Measurements from ENCODE around the gene PIK3CD. TPM values are rescaled to one million over a fixed set of nuclear protein-coding genes. Genes with fewer than 3 reads are reported as not detected.
A peak's percentile ranks its signal among the peaks of the same experiment; 100 is the strongest.

Gene PIK3CD
- total and polyA plus RNA-seq, 2 of the 8 experiments (the other 6 are each of a cell fraction or from before 2014, with no cell fraction given), result 20.6 to 24.1 TPM

DNA sequence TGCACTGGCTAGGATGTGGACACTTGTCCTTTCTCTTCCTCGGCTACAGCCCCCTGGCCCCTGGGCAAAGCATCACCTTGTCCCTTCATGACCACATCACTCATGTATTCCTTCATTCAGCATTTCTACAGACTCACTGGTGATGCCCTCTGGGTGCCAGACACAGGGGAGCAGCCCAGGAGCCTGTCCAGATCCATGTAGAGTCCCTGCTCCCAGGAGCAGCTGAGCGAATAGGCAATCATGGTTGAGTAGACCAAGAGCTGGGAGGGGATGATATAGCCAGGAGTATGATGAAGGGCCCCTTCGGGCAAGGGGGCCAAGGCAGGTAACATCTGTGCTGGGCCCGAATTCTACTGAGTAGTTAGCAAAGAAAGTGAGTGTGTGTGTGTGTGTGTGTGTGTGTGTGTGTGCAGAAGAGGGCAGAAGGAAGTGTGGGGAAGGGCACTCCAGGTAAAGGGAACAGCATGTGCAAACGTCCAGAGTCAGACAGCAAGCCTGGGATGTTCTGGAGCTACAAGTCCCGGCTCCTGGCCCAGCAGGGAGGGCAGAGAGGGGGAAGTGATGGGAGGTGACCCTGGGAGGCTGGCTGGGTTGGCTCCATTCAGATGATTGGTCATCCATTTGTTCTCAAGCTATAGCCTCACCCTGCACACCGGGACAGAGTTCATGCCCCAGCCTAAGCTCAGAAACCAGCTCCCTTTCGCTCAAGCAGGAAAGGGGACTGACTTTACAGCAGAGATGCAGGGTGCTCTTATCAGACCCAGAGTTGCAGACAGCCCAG lies 21.0 kb upstream of the PIK3CD start:
- H3K79me1 ChIP-seq (ENCODE audit: low read depth, low read length), result no peaks in the 10 kb centered on the region
- DNase-seq (ENCODE audit: low read depth in 1 of 2, low spot score in 2 of 2) (no peak), FAIRE-seq (no peak)
- H2BK12ac ChIP-seq (ENCODE audit: low read depth, low read length), result no peak overlapping the region
- H3K4me2 ChIP-seq (ENCODE audit: insufficient read depth in 1 of 2, low read depth in 2 of 2, low read length in 2 of 2), result no peak overlapping the region
- H2BK120ac ChIP-seq (replicated peaks; ENCODE audit: low read depth, low read length), result no peak overlapping the region
- H3K56ac ChIP-seq (replicated peaks; ENCODE audit: insufficient read length, low read depth, low read length), result no peak overlapping the region
- no peak overlapping the region for H3K23ac ChIP-seq (ENCODE audit: insufficient read length)
- no peak overlapping the region for H2AK5ac ChIP-seq (ENCODE audit: low read depth, low read length)
- no peaks in the 10 kb centered on the region for H3K36me3 ChIP-seq (ENCODE audit: control insufficient read depth in 2 of 4, insufficient read depth in 4 of 4, low read length in 3 of 4)
- no peak overlapping the region for H3K18ac ChIP-seq (ENCODE audit: extremely low read depth, low read length)
- H3K4ac ChIP-seq (replicated peaks; ENCODE audit: insufficient read length, low read depth, low read length), result peak overlapping the region; percentile 53
- POLR2A ChIA-PET (ENCODE audit: partially characterized antibody), result interaction anchor here (1.1 kb wide), 1 partner anchor 59 kb away, joined by 3 read pairs; no protein-coding TSS in a partner anchor
- CTCF ChIA-PET (ENCODE audit: partially characterized antibody), result interaction anchor here (0.5 to 7.7 kb wide), 16 partner anchors 9 to 544 kb away, joined by 3 to 77 read pairs (median 4); no protein-coding TSS in a partner anchor
- H3K27ac ChIP-seq (ENCODE audit: low read depth, low read length), result no peak overlapping the region
- H3K4me3 ChIP-seq (ENCODE audit: extremely low read depth in 1 of 4, insufficient read depth in 2 of 4, low read depth in 3 of 4, low read length in 4 of 4), result no peak overlapping the region
- H4K8ac ChIP-seq (ENCODE audit: extremely low read depth, insufficient read depth, low read length), result no peak overlapping the region
- no peak overlapping the region; the same call in 1 of the 2 replicates for H2BK15ac ChIP-seq (ENCODE audit: low read length)
- no peak overlapping the region for H2BK5ac ChIP-seq (ENCODE audit: low read depth, low read length)
- no peak overlapping the region for H3K9ac ChIP-seq (replicated peaks in 1 of 4; ENCODE audit: extremely low read depth in 1 of 4, low read depth in 3 of 4, low read length in 3 of 4)
- H2BK20ac ChIP-seq (ENCODE audit: low read length), result 0 out of 2 replicates have a peak overlapping the region, but pooled peaks have one; percentile 9
- 92% methylated on average over 8 of the region's 8 CpGs; no CpG with 5 or more reads in 1 of the 2 experiments for whole genome bisulfite sequencing, 2 experiments (ENCODE audit: extremely low coverage in 1 of 2, insufficient coverage in 1 of 2, insufficient read length in 1 of 2, insufficient replicate concordance in 2 of 2, low coverage in 1 of 2, low lambda C conversion rate in 2 of 2, missing lambda C conversion rate in 1 of 2)
- H3K4me1 ChIP-seq (replicated peaks in 1 of 4; ENCODE audit: control insufficient read depth in 3 of 4, insufficient read depth in 4 of 4, low read length in 3 of 4), result peaks cover 0 to 10% (median 8%) of the 10 kb centered on the region in 4 experiments; a peak in 5 of 7 replicates
- H2AFZ ChIP-seq (ENCODE audit: low read length), result no peak overlapping the region
- H3K27me3 ChIP-seq (replicated peaks in 1 of 4; ENCODE audit: control insufficient read depth in 3 of 4, extremely low read depth in 1 of 4, insufficient read depth in 3 of 4, low read length in 3 of 4), result peaks cover 0 to 8% (median 0%) of the 10 kb centered on the region in 4 experiments; a peak in 2 of 7 replicates
- H3K23me2 ChIP-seq (ENCODE audit: low read depth, low read length), result no peaks in the 10 kb centered on the region
- no peaks in the 10 kb centered on the region for H4K20me1 ChIP-seq (replicated peaks in 1 of 2; ENCODE audit: control insufficient read depth in 1 of 2, insufficient read depth in 2 of 2, low read length in 2 of 2)
- H4K5ac ChIP-seq (ENCODE audit: insufficient read length, low read depth, low read length), result no peak overlapping the region
- no peak for TF ChIP-seq SIN3A (conservative IDR thresholded peaks at IDR 0.05 in 1 of 2, IDR thresholded peaks at IDR 0.05 in 1 of 2; ENCODE audit: low read depth in 1 of 2, low read length in 2 of 2)
- H4K91ac ChIP-seq (replicated peaks; ENCODE audit: insufficient read length, low read length), result peak overlapping the region; percentile 8
- H3K9me3 ChIP-seq (ENCODE audit: insufficient read depth in 2 of 2, low read depth in 1 of 2, low read length in 1 of 2), result no peaks in the 10 kb centered on the region
- H3K79me2 ChIP-seq (ENCODE audit: control insufficient read depth in 1 of 2, insufficient read depth in 2 of 2, low read length in 2 of 2), result no peaks in the 10 kb centered on the region
- no peak overlapping the region for H3K14ac ChIP-seq (ENCODE audit: insufficient read length)

Data from H1 (cell line).